ENCODE results near the gene NUMA1.

NUMA1 gene

DNA sequence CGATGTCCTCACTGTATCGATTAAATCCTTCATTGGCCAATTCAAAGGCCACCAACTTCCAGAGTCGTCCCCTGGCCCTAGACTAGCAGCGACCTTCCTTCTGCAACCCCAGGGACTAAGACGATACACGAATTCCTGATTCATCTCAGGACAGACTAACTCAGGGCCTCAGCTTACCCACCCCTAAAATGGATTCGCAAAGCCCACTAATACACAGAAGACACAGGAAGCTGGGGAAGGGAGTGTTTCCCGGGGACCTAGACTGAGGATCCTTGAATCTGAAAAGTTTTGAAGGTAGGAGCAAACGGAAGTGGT lies 22.2 kb upstream of the NUMA1 start:
- DNase-seq: no peak

DNA sequence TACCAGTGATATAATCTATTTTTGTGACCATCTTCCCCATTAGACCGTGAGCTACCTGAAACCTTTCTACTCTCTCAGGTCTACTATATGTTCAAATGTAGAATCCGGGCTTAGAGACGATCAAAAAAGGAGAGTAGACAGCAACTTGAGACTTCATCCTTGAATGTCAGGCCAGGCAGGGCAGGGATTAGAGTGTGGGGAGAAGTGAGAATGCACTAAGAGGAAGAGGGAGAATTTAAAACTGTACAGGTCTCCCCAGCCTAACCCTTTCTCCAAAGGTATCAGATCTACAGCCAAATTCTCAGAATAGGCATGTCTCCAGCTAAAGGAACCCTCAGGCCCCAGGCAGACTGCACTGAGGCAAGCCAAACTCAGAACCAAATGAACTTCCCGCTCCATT lies 21.8 kb upstream of the NUMA1 start:
- DNase-seq: no peak

DNA sequence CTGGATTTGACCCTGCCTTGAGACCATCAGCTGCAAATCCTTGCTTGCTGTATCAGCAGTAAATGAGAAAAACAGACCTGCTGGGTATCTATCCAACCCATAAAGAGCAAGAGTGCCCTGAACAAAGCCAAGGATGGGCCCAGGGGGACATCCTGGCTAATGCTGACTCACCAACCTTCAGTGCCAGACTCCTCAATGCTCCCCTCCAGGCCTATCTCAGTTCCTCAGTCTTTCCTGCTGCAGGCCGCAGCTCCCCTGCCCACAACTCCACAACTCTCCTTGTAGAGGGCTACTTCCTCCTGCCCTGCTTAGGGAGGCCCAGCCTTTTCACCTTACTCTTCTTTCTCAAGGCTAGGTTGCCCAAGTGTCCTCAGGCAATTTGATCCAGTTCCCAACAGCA lies 20.1 kb upstream of the NUMA1 start:
- no peak for DNase-seq

DNA sequence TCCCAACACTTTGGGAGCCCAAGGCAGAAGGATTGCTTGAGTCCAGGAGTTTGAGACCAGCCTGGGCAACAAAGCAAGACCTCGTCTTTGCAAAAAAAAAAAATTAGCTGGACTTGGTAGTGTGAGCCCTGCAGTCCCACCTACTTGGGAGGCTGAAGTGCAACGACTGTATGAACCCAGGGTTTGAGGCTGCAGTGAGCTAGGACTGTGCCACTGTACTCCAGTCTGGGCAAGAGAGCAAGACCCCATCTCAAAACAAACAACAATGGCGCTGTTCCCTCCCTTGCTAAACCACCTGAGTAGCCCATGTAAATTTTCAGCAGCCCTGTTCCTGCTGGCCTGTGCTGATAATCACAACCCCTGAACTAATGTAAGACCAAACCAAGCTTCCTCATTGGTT lies 19.7 kb upstream of the NUMA1 start:
- no peak for DNase-seq

DNA sequence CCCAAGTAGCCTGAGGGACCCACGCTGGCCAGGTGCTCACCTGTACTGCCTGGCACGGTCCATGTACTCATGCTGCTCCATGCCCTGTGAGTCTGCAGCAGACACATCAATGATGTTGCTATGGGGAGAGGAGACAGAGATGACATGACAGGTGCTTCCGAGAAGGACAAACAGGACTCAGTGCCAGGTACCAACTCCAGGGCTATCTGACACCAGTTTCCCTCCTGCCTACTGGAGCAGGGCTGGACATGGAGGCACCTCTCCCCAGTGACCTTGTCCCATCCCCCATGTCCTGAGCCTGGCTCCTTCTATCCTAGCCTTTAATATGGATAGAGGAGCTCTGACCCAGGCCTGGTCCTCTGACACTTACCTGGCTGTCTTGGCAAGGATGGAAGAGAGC lies 18.4 kb upstream of the NUMA1 start:
- DNase-seq: no peak

DNA sequence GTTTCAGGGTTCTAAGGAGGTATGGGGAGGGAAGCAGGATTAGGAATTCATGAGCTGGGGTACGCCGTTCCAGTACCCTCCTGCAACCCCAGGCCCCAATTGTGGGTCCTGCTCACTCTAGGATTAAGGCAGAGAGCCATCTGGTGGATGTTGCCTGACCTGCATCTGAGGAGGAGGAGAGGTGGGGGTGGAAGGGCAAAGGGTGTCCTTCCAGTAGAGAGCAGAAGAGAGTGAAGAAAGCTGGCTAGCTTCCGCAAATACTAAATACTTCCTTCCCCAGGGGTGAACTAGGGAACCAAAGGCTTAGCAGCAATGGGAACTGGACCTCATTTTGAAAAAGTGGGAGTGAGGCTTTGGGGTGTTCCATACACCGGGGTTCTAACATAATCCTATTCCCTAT lies 10.9 kb upstream of the NUMA1 start:
- DNase-seq: peak; percentile 43 to 60

DNA sequence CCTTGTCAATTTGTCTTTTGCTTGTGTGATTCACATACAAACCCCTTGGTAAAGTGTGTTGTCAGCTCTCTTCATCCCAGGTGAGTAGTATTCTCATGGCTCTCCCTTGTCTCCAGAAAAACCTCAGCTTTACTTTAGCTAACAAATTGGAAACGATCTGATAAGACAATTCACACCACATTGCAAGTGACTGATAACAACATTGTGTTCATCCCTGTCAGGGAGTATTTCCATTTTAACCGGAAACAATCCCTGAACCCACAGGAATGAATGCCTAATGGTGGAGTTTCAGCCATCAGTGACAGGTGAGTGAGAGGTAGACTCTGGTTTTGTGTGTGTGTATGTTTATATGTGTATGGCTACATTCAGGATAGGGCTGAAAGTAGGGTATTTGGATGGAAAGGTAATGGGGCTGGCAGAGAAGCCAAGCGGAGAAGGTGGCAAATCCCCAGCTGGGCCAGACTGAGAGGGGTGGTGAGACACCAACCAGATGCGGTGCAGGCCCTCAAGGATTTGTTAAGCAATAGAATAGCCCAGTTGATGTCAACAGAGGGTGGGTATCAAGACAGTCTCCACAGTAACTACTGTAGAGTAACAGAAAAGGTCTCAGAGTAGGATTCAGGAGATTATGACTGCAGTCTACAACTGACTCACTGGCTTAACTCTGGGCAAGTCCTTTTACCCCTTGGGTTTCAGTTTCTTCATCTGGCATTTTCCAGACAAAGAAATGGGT lies 7.9 kb upstream of the NUMA1 start:
- no peak for DNase-seq

DNA sequence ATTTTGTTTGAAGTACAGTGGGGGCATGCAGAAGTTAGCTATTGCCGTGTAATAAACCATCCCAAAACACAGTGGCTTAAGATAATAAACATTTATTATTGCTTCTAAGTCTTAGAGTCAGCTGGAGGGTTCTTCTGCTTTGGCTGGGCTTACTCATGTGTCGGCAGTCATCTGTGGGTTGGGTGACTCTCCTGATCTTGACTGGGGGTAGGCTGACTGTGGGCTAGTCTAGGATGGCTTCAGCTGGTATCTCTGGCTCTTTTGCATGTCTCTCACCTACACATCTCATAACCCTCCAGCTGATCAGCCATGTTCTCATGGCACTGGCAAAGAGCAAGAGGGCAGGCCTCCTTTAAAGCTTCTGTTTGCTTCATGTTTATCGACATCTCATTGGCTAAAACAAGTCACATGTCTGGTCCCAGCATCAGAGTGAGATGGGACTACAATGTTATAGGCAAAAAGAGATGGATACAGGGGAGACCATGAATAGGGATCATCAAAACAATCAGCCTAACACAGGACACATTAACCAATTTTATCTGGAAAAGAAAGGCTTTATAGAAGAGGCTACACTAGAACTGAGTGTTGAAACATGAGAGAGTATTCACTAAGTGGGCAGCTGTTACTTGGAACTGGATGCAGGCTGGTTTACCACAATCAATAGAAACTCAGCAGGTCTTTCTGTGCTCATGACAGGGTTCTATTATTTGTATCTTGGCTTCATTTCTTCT lies 5.4 kb upstream of the NUMA1 start:
- peak; percentile 43 to 73 for DNase-seq

DNA sequence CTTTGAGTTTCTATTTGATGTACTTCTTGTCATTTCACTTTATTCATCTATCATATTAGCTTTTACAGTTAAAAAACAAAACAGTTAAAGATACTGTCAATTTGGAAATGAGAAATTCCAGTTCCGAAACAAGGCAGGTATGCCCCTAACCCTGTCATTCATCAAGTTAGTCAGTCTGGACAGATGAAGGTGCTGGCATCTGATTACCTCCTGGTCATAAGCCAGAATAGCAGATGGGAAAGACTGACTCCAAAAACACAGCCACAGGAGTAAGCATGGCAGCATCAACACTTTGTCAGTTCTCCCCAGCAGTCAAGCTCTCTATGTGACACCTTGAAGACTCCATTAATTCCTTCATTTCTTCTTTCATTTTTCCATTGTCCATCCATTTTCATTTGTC lies 4.6 kb upstream of the NUMA1 start:
- no peak for DNase-seq

DNA sequence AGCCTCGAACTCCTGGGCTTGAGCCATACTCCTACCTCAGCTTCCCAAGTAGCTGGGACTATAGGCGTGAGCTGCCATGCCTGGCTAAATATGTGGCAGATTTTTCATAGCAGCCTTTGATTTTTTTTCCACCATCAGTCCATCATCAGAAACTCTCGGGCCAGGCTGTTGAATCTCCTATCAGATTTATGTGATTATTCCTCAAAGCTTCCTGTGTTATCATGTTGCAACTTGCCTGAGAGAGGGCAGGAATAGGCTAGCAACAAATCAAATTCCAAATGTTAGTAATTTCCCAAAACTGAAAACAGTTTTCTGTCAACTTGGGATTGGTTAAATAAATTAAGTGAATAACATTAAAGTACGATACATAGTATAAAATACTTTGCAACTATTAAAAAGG lies 3.7 kb upstream of the NUMA1 start:
- DNase-seq: no peak

DNA sequence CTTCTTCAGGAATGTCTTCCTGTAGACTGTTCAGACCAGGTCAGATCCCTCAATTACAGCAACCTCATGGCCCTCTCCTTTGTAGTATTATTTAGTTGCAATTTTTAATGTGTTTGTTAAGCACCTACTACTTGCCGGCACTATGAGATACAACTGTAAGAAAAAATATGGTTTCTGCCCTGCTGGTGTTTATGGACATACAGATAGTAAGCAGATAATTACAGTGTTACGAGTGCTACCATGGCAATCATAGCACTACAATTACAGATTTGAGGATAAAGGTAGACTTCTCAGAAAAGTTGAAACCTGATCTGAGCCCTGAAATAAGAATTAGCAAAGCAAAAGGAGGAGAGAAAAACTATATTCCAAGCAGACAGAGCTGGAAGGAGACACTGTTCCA lies 3.1 kb upstream of the NUMA1 start:
- no peak for DNase-seq

DNA sequence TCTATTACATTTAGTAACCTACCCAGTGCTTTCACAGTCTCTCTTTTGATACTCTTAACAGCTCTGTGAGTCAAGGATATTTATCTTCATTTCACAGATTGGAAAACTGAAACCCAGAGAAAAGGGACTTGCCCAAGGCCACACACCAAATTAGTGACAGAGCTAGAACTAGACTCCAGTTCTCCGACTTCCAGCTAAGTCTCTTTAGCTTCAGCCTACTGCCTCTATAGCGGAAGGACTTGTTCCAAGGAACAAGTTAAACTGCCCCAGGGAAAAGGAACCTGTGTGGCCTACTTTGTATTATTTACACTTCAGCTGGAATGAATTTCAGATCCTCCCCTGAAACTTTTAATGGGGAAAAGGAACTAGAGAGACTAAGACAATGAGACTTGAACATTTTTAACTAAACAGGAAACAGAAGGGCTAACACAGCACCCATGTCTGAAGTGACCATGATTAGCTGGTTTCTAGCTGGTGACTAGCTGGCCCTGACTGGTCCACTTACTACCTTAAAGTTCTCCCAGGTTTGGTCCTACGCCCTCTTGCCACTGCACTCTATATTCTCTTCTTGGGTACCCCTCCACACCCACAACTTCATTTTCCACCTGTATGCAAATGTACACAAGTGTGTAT lies 1.6 kb upstream of the NUMA1 start:
- no peak for DNase-seq

DNA sequence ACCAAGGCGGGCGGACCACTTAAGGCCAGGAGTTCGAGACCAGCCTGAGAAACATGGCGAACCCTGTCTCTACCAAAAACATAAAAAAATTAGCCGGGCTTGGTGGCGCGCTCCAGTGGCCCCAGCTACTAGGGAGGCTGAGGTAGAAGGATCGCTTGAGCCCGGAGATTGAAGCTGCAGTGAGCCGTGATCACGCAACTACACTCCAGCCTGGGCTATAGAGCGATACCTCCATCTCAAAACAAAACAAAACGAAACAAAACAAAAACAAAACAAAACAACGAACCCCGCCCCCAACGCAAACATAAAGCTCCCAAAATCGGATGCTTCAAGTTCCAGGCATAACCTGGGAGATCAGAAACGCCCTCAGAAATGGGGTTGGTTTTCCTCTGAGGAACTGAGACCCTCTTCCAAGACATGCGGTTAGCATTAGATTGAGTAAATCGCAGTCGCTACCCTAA lies 872 bp upstream of the NUMA1 start:
- no peak for DNase-seq

DNA sequence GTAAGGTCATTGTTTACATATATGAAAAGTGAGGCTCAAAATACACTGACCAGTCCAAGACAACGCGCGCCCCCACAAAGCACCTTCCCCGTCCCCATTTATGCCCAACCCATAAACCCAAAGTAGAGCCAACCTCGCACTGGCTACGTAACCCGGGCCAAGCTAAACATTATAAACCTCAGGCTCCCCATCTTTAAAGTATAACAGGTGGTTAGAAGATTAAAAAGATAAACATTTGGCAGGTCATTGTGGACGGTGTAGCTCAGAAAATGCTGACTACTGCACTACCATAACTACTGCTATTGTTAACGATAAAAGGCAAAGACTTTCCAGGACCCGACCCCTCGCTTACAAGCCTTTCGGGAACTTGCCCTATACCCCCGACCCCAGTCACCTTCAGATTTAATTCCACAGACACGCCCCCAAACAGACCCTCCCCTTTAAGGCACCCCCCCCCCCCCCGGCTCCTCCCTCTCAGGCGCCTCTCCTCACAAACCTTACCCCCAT lies 470 bp downstream of the NUMA1 start:
- no peak for DNase-seq

DNA sequence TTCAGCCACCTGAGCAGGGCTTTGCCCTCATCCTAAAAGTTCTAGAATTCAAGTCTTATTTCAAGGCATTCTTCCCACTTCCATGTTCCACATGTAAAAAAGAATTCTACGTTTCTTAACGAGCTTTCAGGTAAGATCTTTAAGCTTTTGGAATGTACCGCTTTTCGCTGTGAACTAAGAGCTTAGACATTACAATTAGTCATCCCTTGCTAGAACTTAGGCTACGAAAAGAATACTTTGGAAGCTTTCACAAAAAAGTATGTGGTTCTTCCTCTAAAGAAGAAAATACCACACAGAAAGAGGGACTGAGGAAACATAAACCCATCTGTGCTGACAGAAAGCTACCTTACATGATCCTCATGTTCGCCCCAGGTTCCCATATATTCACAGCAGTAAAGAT lies 1.9 kb downstream of the NUMA1 start:
- no peak for DNase-seq

DNA sequence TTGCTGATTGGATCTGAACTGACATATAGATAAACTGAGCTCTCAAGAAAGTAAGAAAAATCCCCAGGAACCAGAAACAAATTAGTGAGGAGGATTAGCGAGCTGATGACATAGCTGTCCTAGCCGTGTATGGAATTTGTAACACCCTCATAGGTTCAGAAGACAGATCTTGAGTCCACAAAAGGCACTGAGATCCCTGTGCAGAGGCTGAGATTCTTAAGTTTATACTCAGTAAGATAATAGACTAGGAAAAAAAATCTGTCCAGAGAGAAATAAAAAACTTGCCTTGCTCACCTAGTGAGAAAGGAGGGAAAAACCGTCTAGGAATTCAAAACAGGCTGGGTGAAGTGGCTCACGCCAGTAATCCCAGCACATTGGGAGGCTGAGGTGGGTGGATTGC lies 4.6 kb downstream of the NUMA1 start:
- DNase-seq: no peak

DNA sequence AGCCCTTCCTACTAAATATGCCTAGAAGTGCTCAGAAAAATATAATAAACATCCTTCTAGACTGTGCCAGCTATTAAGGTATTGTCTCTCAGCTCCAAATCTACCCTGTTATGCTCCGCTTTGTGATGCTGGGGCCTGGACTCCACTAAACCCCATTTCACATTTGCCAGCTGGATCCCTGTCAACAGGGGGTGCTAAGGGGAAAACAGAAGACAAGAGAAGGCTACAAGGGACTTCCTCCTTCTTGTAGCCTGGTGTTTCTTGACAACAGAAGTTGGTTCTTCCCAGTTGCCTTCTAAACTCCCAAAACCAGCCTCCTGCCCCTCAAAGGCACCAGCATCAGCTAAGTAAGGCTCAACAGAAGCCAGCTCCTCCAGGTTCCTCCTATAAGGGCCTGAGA lies 5.2 kb downstream of the NUMA1 start:
- peak in 1 of 2 donors; percentile 6 for DNase-seq

DNA sequence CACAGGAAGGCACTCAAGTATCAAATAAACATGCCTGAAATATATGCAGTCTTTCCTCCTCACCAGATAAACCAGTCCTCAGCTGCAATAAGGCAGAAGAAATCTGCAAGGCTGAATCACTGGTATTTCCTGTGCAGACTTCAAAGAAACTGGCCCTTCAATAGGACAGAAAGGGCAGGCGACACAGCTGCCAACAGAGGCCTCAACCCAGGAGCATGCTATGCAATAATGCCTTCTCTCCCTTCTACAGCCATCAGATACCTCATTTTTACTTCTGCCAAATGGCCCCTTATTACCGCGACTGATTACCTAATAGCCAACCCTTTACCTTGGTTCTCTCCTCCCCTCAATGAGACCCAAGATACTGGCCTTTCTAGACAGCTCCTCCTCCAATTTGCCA lies 8.0 kb downstream of the NUMA1 start:
- no peak for DNase-seq

DNA sequence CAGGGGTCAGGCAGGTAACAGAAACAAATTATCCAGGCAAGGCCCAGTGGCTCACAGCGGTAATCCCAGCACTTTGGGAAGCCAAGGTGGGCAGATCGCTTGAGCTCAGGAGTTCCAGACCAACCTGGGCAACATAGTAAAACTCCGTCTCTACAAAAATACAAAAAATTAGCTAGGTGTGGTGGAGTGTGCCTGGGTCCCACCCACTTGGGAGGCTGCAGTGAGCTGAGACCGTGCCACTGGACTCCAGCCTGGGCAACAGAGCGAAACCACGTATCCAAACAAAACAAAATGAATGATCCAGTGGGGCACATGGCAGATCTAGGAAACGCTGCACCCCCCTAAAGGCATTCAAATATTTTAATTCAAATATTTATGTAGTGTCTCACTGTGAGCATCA lies 9.9 kb downstream of the NUMA1 start:
- no peak for DNase-seq

DNA sequence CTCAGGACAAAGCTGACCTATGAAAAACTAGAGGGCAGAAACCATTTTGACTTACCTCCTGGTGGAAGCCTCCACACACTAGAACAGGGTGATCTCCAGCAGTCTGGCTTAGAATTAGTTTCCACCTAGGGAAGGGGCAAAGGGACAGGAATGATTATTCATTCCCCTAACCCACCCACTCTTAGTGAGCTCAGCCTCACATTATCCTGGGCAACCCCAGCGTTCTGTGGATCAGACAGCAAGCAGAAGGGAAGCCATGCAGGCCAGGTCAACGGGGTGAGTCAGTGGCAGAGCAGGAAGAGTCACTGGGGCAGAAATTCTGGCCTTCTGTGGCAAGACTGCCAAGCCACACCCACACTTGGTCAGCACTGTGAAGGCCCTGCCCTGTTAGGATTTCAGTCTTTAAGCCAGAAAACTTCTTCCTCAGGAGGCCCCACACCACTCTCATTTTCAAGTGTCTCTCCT lies 10.5 kb downstream of the NUMA1 start:
- DNase-seq: peak; percentile 36 to 43

DNA sequence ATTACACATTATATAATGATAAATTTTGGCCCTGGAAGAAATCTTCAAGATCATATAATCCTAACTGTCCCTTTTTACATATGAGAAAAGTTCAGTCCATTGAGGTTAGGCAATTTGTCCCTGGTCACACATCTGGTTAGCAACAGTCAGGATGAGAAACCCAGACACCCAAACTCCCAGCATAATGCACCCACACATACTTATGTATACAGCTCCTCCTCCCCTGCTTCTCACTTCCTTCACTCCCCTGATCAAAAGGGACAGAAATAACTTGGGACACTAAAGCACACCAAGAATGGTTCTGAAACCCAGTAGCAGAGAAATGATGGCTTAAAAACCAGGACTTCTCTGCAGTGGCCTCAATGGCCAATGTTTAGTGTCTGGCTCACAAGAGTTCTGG lies 11.1 kb downstream of the NUMA1 start:
- DNase-seq: no peak

DNA sequence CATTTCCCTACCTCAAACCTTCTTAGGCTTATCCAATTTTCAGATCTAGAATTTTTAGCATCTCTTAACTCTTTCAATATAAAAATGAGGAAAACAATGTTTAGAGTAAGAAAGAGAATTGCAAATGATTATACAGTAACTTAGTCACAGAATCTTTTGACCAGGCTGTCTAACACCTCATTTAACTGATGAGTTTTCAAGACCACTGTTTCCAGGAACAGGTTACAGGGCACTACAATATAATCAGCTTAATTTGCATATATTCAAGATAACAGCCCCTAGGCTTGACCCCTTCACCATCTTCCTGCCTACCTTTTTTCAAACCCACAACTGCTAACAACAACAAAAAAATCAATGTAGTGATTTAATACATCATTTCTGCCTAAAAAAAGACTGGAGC lies 12.7 kb downstream of the NUMA1 start:
- DNase-seq: no peak

DNA sequence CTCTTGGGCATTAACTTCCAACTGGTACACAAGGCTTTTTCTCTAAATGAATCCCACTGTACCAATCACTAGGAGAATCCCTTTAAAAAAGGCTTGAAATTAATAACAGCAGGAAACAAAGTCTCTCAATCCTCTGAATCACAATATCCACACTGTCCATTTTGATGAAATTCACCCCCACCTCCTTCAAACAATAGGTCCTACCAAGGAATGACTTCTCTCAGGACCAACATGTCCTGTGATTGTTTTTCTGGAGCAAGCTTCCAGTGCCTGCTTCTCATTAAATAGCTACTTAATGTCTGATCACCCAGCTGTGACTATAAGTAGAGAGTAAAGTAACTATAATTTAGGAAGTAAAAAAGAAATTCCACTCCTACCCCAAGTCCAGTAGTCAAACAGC lies 13.1 kb downstream of the NUMA1 start:
- DNase-seq: no peak

DNA sequence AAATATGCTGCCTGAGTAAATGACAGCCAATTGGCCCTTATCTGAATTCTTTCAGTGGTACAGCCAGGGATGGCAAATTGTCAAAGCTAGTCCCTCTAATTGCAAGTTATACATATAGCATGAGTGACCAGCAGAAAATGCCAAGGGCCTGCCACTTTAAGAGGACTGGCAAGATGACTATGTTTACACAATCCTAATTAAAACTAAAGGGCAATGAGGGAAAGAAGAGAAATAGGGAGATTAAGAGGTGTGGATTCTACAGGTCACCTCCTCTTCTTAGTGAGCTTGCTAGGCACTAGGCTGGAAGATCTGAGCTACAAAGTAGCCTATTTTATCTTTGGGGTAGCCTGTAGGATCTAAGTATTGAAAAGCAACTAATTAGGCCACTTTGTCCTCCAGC lies 13.5 kb downstream of the NUMA1 start:
- no peak for DNase-seq
